ENCODE data around the gene CCDC200.

GRCh38 chr17:43211480-43212402 lies 16.7 kb downstream of the CCDC200 start, which contains the start of gene TMEM106A:
- no peak for TF ChIP-seq EZH2 (IDR thresholded peaks at IDR 0.05; ENCODE audit: insufficient read depth, poor library complexity, severe bottlenecking)
- no peak for TF ChIP-seq EZH2phosphoT487 (IDR thresholded peaks at IDR 0.05; ENCODE audit: insufficient read depth, low read depth)

Data from GM23248 (cell line).